GM12878 (cell line): Measurements from ENCODE around the gene TMEM163. TPM values are rescaled to one million over a fixed set of nuclear protein-coding genes. Genes with fewer than 3 reads are reported as not detected.

Experiments used
- ATAC-seq: fragments of 200-7000 bp; cut with Tn5 transposase; 3 replicates; pipeline ENCODE4 v1.9.1; 2020; ENCODE audit warnings: mild to moderate bottlenecking, moderate library complexity
- BruUV-seq: library from RNA; stranded (reverse); fragments of 400-500 nt; replicated peaks from 2 replicates; lab custom pipeline; 2021; lab: Mats Ljungman, UMichigan
- CTCF ChIA-PET: fragments of 300-600 bp; sonication (Branson Sonifier 250); formaldehyde crosslinking; extraction: SDS; loops from one replicate; lab custom pipeline; 2021; ENCODE audit warnings: inconsistent platforms; lab: Yijun Ruan, JAX
- POLR2A ChIA-PET: fragments of 350-600 bp; formaldehyde crosslinking; extraction: SDS; loops from one replicate; lab custom pipeline; 2021; ENCODE audit warnings: inconsistent platforms; lab: Charles Lee
- RAD21 ChIA-PET: fragments of 300-600 bp; sonication (Branson Sonifier 250); formaldehyde crosslinking; loops from one replicate; lab custom pipeline; 2023; ENCODE audit warnings: antibody characterized with exemption; ENCODE audit not compliant: unreplicated experiment; lab: Charles Lee
- SMC1A ChIA-PET: fragments of 300-600 bp; sonication (Branson Sonifier 250); formaldehyde crosslinking; loops from one replicate; lab custom pipeline; 2023; ENCODE audit not compliant: unreplicated experiment, uncharacterized antibody; lab: Charles Lee
- DNase-seq: peaks from one replicate; pipeline ENCODE4 v3.0.0-alpha.2; 2011; ENCODE audit warnings: low read depth, low spot score
- FAIRE-seq: peaks from 3 replicates; lab custom pipeline; 2011; peaks lifted over from hg19 to GRCh38; lab: Jason Lieb, UNC
- H2AFZ ChIP-seq: 2 replicates; pipeline ENCODE4 v1.6.0; 2011; ENCODE audit warnings: low read depth, low read length, control low read depth; ENCODE audit not compliant: control insufficient read depth
- H3K27ac ChIP-seq: 2 replicates; pipeline ENCODE4 v1.5.1; 2011; ENCODE audit warnings: control low read depth; ENCODE audit not compliant: control insufficient read depth, insufficient read depth
- H3K27me3 ChIP-seq, 2 experiments: replicated peaks in 1 of 2; 2 replicates each; pipeline versions ENCODE4 v1.6.0 to v1.6.1; 2011; ENCODE audit warnings: low read length in 1 of 2; ENCODE audit not compliant: control insufficient read depth in 2 of 2, insufficient read depth in 2 of 2
- H3K36me3 ChIP-seq, 2 experiments: 2 replicates each; pipeline ENCODE4 v1.5.1; 2011; ENCODE audit warnings: low read length in 1 of 2; ENCODE audit not compliant: control insufficient read depth in 2 of 2, insufficient read depth in 2 of 2
- H3K4me1 ChIP-seq: 2 replicates; pipeline ENCODE4 v1.6.1; 2011; ENCODE audit warnings: mild to moderate bottlenecking, low read length, moderate library complexity, mixed read lengths; ENCODE audit not compliant: control insufficient read depth, insufficient read depth
- H3K4me2 ChIP-seq: 2 replicates; pipeline ENCODE4 v1.6.0; 2011; ENCODE audit warnings: control low read depth; ENCODE audit not compliant: control insufficient read depth, insufficient read depth
- H3K4me3 ChIP-seq: fragments of 200-600 bp; sonication (generic); 2 replicates; pipeline ENCODE4 v1.5.1; 2016
- H3K79me2 ChIP-seq: 2 replicates; pipeline ENCODE4 v1.6.0; 2011; ENCODE audit warnings: low read length; ENCODE audit not compliant: control insufficient read depth, insufficient read depth
- H3K9ac ChIP-seq: 2 replicates; pipeline ENCODE4 v1.8.0; 2011; ENCODE audit warnings: low read length, control low read depth, mixed read lengths; ENCODE audit not compliant: control insufficient read depth, insufficient read depth
- H3K9me3 ChIP-seq: replicated peaks from 3 replicates; pipeline ENCODE4 v1.5.1; 2011; ENCODE audit warnings: mild to moderate bottlenecking, low read length; ENCODE audit not compliant: control insufficient read depth, insufficient read depth
- H4K20me1 ChIP-seq: 2 replicates; pipeline ENCODE4 v1.6.0; 2011; ENCODE audit not compliant: control insufficient read depth, insufficient read depth
- ATF3 ChIP-seq: IDR thresholded peaks from 2 replicates; pipeline ENCODE4 v1.6.1; 2011; ENCODE audit warnings: low read depth, mild to moderate bottlenecking, low read length, moderate library complexity, borderline replicate concordance; ENCODE audit errors: extremely low read depth
- FOXK2 ChIP-seq: fragments of 450-650 bp; IDR thresholded peaks from 2 replicates; pipeline ENCODE4 v1.6.1; 2017; ENCODE audit warnings: mild to moderate bottlenecking, moderate library complexity
- HSF1 ChIP-seq: fragments of 150-350 bp; IDR thresholded peaks from 2 replicates; pipeline ENCODE4 v1.6.1; 2014; ENCODE audit warnings: mild to moderate bottlenecking, low read depth, low read length
- MXI1 ChIP-seq: fragments of 150-350 bp; IDR thresholded peaks from 2 replicates; pipeline ENCODE4 v1.6.1; 2011; ENCODE audit warnings: low read depth, mild to moderate bottlenecking, inconsistent platforms, low read length, improper control_type of control experiment
- RELB ChIP-seq: fragments of 450-650 bp; IDR thresholded peaks from 2 replicates; pipeline ENCODE4 v1.6.1; 2017; ENCODE audit warnings: low read depth, mild to moderate bottlenecking, moderate library complexity
- ZBED1 ChIP-seq: IDR thresholded peaks from 2 replicates; pipeline ENCODE4 v1.6.1; 2016; ENCODE audit warnings: borderline replicate concordance
- WGBS: methylation state at CpG from one replicate; pipeline ENCODE4 v1.1.6; 2016; ENCODE audit warnings: low lambda C conversion rate; ENCODE audit not compliant: insufficient replicate concordance, insufficient coverage; ENCODE audit errors: missing lambda C conversion rate; 5-methylcytosine and 5-hydroxymethylcytosine counted together
- in situ Hi-C: fragments of 300-500 bp; cut with MboI; formaldehyde crosslinking; loops from 9 replicates; pipeline ENCODE4 v1.14.3; 2018; ENCODE audit warnings: mixed read lengths
- intact Hi-C: fragments of 100-400 bp; cut with micrococcal nuclease; formaldehyde crosslinking; loops from one replicate; pipeline ENCODE4 v1.14.2; 2022; ENCODE audit not compliant: unreplicated experiment
- polyA plus RNA-seq, 11 experiments: library from polyadenylated mRNA; depleted of rRNA in 4 of 11; unstranded in 6 of 11; stranded (reverse) in 5 of 11; fragments of >200 nt; fragmentation: Nextera tagmentation in 4 of 11; fragmentation: Illumina TruSeq in 1 of 11; extraction: Ambion mirVana in 4 of 11; extraction: Trizol in 1 of 11; gene quantifications; 1 replicate in 1 of 11; 2 replicates in 10 of 11; pipeline versions ENCODE4 v1.2.1 to v1.2.3, GENCODE V29; 2011 to 2016; ENCODE audit warnings: inconsistent platforms in 2 of 11, missing spikeins in 2 of 11, low read depth in 1 of 11
- total RNA-seq, 4 experiments: library from RNA; depleted of rRNA in 3 of 4; stranded (reverse); fragments of >200 nt in 3 of 4; fragmentation: Illumina TruSeq in 1 of 4; extraction: Trizol in 1 of 4; gene quantifications; 2 replicates each; pipeline versions ENCODE4 v1.2.1 to v1.2.3, GENCODE V29; 2013 to 2021

The TMEM163 gene
- total and polyA plus RNA-seq, 10 of the 15 experiments (the other 5 are each of a cell fraction or from before 2014, with no cell fraction given), result 0.05 to 0.11 (median 0.07) TPM; not detected in 4

- TF ChIP-seq ATF3 (no peak), ZBED1 (no peak)
These were observed 278.4 kb downstream of the TMEM163 start (continued) for GRCh38 chr2:134440336-134440909.

GRCh38 chr2:134438371-134438770 lies 280.4 kb downstream of the TMEM163 start:
- no peaks in the 10 kb centered on the region for H3K4me1 ChIP-seq
- no peak for DNase-seq
- ATAC-seq, result no peak
- intact Hi-C loops (no loop called here), in situ Hi-C loops (no loop called here)
- no TSS peak for BruUV-seq
- POLR2A ChIA-PET, result no interaction called here
- FAIRE-seq, result no peak
- TF ChIP-seq RELB, result no peak
- TF ChIP-seq HSF1, result no peak
- TF ChIP-seq MXI1, result no peak
- no peak for TF ChIP-seq FOXK2
- no peak overlapping the region for H3K27ac ChIP-seq
- CTCF ChIA-PET, result interaction anchor here (3.9 kb wide), 1 partner anchor 14 kb away, joined by 25 read pairs; no protein-coding TSS in a partner anchor
- no peak overlapping the region for H3K9ac ChIP-seq
- H3K36me3 ChIP-seq, result peaks cover 19 to 31% of the 10 kb centered on the region in 2 experiments
- no peak overlapping the region for H2AFZ ChIP-seq
- 80% methylated on average over 3 of the region's 3 CpGs for WGBS
- H3K4me3 ChIP-seq, result no peak overlapping the region
- no peaks in the 10 kb centered on the region for H3K9me3 ChIP-seq
- H3K27me3 ChIP-seq, result no peaks in the 10 kb centered on the region
- H4K20me1 ChIP-seq, result no peaks in the 10 kb centered on the region
- H3K79me2 ChIP-seq, result no peaks in the 10 kb centered on the region
- SMC1A ChIA-PET, result interaction anchor here (1.2 kb wide), 1 partner anchor 13 kb away, joined by 3 read pairs; no protein-coding TSS in a partner anchor
- RAD21 ChIA-PET, result no interaction called here
- H3K4me2 ChIP-seq, result no peak overlapping the region
